ENCODE measurements around the gene COL1A2. TPM values are rescaled to one million over a fixed set of nuclear protein-coding genes. Genes with fewer than 3 reads are reported as not detected.

The COL1A2 gene
- 6,692 and 7,749 TPM in 2 replicates for total RNA-seq

DNA sequence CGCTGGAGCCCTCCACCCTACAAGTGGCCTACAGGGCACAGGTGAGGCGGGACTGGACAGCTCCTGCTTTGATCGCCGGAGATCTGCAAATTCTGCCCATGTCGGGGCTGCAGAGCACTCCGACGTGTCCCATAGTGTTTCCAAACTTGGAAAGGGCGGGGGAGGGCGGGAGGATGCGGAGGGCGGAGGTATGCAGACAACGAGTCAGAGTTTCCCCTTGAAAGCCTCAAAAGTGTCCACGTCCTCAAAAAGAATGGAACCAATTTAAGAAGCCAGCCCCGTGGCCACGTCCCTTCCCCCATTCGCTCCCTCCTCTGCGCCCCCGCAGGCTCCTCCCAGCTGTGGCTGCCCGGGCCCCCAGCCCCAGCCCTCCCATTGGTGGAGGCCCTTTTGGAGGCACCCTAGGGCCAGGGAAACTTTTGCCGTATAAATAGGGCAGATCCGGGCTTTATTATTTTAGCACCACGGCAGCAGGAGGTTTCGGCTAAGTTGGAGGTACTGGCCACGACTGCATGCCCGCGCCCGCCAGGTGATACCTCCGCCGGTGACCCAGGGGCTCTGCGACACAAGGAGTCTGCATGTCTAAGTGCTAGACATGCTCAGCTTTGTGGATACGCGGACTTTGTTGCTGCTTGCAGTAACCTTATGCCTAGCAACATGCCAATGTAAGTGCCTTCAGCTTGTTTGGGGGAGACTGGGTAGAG is at the start of gene COL1A2:
Gene COL1A2, plus strand, starts transcription at position 459 of the 704 bp plus-strand sequence. Its CDS starts 137 bp downstream, at position 596.

Other genes starting within 250 kb of the COL1A2 start
- gene CASD1, start 114.9 kb downstream of the COL1A2 start, total RNA-seq: 13.6 and 14.3 TPM in 2 replicates